Sigmoid colon (tissue), 4 donors: ENCODE measurements around the gene HLF.

Experiments
- EP300 ChIP-seq, 4 donors: sonication (generic); formaldehyde crosslinking; IDR thresholded peaks; one replicate each; pipeline ENCODE4 v1.6.1; 2017; ENCODE audit warnings: antibody characterized with exemption in 4 of 4
- POLR2A ChIP-seq, 2 donors: fragments of 450-650 bp; IDR thresholded peaks; one replicate each; pipeline ENCODE4 v1.6.1; 2016; ENCODE audit warnings: antibody characterized with exemption in 2 of 2, mild to moderate bottlenecking in 2 of 2, moderate library complexity in 2 of 2
- TF ChIP-seq, protein P1 (sequence below), 4 experiments: fragments of 450-650 bp in 3 of 4; fragments of 200-600 bp in 1 of 4; IDR thresholded peaks; one replicate each; pipeline ENCODE4 v1.5.1; 2016 to 2019; ENCODE audit warnings: antibody characterized with exemption in 4 of 4, mild to moderate bottlenecking in 3 of 4, moderate library complexity in 2 of 4

DNA sequence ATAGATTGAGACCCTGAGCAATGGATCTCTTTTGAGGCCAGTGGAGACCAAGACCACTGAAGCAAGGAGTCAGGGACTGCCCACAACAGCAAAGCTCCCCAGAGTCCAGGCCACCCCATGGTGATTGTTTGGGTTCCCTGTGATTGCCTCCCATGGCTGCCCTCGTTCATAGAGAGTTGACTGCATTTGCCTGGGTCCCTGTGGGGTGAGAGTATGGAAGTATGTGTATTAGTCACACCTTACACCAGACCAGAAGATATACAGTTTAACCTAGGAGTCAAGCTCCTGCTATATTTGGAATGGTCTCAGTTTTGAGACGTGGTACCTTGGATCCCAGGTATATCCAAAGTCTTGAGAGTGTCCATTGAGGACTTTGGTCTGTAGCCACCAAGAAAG is 20.2 kb downstream of the HLF start:
- TF ChIP-seq, protein P1, sequence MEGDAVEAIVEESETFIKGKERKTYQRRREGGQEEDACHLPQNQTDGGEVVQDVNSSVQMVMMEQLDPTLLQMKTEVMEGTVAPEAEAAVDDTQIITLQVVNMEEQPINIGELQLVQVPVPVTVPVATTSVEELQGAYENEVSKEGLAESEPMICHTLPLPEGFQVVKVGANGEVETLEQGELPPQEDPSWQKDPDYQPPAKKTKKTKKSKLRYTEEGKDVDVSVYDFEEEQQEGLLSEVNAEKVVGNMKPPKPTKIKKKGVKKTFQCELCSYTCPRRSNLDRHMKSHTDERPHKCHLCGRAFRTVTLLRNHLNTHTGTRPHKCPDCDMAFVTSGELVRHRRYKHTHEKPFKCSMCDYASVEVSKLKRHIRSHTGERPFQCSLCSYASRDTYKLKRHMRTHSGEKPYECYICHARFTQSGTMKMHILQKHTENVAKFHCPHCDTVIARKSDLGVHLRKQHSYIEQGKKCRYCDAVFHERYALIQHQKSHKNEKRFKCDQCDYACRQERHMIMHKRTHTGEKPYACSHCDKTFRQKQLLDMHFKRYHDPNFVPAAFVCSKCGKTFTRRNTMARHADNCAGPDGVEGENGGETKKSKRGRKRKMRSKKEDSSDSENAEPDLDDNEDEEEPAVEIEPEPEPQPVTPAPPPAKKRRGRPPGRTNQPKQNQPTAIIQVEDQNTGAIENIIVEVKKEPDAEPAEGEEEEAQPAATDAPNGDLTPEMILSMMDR (IDR thresholded peaks at IDR 0.05), result no peak
- TF ChIP-seq POLR2A (IDR thresholded peaks at IDR 0.05) (no peak), EP300 (IDR thresholded peaks at IDR 0.05) (no peak)
